GOT3 (cell line): Measurements from ENCODE around the gene TBX2.
"Not testable (repeated sequence)": the region's sequence is repeated elsewhere in the genome, so short reads cannot be mapped to it uniquely, and the experiment has no call there.

Source experiments
- DNase-seq: peaks from one replicate; lab custom pipeline; 2025; ENCODE audit warnings: mixed read lengths; lab: John Stamatoyannopoulos, UW

The TBX2 gene

DNA sequence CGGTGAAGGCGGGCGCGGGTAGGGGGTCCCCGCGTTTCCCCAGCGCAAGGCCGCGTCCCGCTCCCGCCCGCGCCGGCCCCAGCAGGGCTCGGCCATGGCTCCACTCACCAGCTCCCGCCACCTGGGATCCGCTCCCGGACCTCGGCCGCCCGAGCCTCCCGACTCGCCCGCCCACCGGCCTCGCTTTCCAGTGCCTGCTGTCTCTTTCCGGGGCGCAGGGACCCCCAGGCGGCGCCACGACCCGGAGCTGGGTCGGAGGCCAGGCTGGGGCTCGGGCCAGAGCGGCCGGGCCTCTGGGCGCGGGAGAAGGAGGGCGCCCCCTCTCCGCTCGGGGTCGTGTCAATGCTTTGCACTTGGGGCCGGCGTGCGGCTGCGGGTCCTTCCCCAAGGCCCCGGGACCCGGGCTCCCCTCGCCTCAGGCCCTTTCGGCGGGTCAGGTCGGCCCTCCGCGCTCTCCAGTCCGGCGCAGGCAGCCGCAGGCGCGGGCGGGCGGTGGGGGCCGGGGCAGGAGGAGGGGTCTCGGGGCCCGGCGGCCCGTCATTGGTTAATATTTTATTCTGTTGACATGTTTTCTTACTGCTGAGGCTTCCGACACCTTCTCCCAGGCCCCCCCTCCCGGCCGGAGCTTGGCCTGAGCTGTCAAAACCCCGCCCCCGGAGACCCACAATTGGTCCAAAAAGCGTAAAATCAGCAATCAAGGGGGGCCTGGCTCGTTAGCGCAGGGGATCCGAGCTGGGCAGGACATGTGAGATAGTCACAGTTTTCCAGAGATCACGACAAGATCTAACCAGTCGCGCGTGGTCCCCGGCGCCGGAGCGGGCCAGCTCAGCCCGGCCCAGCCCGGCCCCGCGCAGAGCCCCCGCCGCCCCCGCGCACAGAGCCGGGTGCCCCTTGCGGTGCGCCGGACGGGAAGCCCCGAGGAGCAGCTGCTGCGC lies at the start of gene TBX2:
TSS of gene TBX2 (plus strand) at position 713 of the 935 bp plus-strand sequence. CDS start 334 bp downstream, outside the sequence.
- peak; percentile 55 for DNase-seq

DNA sequence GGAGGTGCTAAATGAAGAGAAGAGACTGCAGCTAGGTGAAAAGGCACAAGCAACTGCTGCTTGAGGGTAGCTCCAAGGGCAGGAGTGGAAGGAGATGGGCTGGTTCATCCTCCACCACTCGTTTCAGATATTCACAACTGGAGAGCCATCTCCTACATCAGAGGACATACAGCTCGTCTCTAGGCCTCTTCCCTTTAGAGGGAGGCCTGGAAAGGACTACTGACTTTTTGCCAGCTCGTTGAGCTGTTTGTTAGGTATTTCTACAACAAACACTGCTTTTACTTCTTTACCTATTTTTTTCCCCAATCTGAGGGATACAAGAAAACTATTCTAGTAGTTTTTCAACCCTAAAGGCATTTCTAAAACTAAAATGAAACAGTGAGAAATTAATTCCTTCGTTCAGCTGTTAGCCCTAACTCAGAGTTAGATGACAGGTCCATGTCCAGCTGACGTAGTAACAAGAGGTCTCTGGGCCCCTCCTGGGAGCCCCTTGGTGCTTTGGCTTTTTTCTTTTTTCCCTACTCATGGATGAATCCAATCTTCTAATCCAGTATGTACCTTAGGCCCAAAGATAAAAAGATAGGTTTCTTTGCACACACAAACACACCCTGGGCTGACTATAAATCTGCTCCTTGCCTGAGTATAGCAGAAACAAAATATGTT lies 47.8 kb upstream of the TBX2 start:
- no peak for DNase-seq

DNA sequence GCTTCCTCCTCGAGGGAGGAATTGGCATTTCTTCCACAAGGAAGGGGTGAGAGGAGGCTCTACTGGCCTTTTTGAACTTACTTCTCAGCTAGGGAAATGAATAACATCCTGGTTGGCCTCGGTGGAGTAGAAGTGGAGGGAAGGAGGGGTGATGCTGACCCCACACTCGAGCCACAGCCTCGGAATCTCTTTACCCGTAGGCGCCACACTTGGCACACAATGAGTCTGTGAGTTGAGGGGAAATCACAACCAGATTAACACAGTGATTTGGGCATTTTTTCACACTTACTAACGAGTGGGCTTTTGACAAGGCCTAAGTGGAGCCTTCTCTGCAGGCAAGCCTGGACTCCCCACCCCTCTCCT lies 47.3 kb upstream of the TBX2 start:
- DNase-seq: no peak

DNA sequence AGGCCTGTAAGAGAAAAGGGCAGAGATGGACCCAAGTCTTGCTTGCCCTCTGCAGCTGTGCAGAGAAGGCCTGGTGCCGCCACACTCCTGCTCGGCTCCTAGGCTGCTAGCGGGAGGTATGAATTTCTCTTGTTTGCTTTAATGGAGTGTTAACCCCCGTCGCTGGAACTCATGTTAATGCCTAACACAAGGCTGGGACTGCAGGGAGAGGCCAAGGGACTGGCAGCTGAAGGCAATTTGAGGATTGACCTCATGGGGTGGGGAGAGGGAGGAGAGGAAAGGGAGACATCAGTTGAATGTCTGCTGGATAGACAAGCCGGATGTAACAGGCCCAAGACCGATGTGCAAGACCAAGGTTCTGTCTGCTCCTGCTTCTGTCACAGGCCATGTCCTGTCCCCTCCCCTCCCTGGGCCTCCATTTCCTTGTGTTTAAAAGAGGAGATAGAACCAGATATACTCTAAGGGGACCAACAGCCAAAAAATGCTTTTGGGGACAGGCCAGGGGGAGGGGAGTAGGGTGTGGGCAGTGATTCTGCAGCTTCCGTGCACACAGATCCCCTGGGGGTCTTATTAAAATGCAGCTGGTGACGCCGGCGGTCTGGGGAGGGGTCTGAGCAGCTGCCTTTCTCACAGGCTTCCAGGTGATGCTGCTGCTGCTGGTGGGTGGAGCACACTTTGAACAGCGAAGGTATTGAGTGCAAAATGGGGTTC lies 46.7 kb upstream of the TBX2 start:
- no peak for DNase-seq

DNA sequence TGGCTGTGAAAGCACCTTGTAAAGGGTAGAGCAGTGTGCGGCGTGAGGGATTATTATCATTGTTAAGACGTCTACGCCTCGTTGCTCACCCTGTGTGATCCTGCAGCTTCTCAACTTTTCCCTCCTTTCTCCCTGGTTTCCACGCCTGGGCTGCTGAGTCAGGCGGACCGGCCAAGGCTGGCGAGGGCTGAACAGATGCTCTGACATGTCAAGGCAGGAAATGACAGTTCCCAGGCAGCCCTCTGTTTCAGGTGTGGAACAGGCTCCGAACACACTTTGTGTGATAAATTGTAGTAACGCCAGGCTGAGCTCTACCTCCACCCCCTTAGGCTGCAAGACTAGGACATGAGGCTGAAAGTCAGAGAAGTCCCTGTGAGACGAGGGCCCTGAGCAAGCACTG lies 46.0 kb upstream of the TBX2 start:
- DNase-seq: no peak

DNA sequence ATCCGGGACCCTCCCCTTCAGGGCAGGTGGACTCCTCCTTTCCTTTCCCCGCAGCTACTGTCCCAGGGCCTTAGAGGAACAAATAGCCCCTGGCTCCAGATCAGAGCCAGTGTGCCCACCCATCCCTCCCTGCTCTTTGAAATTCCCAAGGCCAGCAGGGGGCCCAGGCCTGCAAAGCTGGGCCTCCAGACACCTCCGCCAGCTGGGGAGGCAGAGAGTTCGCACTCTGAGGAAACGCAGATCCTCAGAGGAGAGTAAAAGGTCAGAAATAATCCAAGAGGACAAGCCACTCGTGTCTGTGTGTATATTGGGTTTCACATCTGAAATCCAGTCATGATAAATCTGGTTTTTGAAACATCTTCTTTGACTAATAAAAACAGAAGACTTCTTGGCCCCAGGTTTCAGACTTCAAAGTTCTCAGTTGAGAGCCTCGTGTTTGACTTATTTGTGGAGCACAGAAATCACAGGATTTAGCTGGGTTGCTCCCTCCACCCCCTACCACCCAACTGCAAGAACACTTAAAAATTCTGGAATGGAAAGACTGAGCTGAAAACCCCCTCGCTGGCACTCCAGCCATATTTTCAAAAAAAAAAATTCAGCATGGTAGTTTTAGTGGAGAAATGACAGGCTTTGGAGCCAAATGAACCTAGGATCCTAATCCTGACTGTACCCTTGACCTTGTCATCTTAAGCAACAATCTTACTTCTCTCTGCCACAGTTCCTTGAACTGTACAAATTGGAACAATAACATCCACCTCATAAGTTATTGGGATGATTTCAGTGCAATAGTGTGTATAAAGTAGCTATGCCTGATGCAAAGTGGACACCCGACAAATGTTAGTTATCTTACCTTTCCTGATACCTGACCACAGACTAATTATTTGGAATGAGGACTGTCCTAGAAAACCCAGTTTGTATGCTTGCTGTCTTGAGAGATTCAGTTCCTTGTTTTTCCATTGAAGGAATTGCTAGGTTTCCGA lies 44.5 kb upstream of the TBX2 start:
- no peak for DNase-seq

DNA sequence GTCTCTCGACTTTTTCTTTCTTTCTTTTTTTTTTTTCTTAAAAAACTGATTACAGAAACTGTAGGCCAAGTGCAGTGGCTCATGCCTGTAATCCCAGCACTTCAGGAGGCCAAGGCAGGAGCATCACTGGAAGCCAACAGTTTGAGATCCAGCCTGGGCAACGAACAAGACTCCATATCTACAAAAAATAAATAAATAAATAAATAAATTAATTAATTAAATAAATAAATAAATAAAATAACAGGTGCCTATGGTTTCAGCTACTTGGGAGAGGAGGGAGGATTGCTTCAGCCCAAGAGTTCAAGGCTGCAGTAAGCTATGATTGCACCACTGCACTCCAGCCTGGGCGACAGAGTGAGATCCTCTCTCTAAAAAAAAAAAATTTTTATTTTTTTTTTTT lies 42.6 kb upstream of the TBX2 start:
- not testable (repeated sequence) for DNase-seq

DNA sequence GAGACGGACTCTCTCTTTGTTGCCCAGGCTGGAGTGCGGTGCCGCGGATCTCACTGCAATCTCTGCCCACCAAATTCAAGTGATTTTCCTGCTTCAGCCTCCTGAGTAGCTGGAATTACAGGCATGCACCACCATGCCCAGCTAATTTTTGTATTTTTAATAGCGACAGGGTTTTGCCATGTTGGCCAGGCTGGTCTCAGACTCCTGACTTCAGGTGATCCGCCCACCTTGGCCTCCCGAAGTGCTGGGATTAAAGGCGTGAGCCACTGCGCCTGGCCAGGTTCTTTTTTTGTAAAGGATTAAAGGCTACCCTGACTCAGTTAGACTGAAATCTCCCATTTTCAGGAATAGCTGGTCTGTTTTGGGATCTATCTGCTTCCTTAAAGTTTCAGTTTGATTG lies 40.1 kb upstream of the TBX2 start:
- not testable (repeated sequence) for DNase-seq

DNA sequence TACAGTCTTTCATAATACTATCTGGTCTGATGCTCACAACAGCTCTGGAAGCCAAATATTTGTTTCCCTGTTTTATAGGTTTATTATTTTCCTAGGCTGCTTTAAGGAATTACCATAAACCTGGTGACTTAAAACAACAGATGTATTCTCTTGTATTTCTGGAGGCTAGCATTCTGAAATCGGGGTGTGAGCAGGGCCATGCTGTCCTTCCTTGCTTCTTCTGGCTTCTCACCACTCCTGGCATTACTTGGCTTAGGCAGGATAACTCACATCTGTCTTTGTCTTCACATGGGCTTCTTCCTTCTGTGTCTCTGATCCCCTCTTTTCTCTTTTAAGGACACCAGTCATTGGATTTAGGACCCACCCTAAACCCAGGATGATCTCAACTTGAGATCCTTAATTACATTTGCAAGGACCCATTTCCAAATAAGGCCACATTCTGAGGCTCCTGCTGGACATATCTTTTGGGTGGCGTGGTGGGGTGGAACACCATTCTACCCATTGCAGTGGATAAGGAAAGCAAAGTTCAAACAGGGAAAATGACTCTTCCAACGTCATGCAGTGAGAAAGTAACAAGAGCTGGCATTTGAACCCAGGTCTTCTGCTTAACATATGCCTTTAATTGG lies 39.2 kb upstream of the TBX2 start:
- no peak for DNase-seq

DNA sequence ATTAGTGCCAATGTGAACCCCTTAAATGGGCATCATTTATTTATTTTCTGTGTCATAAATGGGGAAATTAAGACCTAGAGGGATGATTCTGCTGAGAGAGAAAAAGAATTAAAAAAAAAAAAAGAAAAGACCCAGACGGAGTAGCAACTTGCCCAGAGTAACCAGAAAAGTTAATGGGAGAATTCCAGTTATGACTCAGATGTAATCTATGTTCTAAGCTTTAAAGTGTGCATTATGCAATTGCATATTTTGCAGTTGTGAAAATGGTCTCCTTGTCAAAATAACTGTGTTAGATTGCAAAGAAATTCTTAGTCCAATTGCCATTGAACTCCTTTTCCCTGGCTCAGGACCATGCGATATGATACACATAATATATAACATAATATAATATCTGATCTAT lies 38.6 kb upstream of the TBX2 start:
- no peak for DNase-seq

DNA sequence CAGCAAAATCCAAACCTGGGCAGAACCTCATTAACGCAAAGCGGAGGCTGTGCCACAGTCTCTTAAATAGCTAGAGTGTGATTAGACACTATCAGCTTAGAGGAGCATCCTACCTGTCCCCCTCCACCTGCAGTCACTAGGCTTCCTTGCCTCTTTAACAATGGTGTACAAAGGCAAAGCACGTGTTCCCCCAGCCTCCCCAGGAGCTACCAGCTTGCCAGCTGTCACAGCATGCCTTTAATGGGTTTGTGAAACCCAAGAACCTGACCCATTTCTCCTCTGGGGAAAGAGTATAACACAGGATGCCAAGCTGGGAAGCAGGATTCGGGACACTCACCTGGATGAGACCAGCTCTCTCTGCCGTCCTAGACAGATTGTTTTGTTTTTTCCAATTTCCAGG lies 37.2 kb upstream of the TBX2 start:
- DNase-seq: no peak

DNA sequence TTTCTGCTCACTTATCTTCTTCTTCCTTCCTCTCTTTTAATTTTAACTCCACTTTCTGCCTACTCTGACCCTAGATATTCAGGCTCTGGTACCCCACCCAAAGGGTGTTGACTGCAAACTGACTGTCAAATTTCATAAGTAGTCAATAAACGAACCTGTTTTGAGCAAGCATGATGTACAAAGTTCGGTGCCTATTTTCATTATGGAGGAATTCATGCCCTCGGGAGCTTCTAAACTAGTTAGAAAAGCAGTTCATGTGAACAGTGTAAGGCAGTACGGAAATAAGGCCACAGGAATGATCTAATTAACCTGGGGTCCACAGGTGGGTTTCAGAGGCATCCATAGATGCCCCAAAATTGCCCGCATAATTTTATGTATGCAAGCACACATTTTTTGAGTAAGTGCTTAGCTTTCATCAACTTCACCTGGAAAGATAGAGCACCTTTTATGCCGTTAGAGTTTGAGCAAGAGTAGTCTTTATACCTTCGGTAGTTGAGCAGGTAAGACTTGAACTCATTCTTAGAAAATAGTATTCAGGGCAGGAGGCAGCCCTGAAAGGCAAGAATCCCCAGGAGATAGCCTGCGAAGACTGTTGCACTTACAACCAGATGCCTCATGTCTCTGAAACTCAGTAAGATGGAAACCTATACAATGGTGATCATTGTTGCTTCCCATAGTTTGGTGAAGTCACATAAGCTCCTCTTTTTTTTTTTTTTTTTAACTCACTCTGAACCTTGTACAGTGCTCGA lies 36.6 kb upstream of the TBX2 start:
- no peak for DNase-seq

DNA sequence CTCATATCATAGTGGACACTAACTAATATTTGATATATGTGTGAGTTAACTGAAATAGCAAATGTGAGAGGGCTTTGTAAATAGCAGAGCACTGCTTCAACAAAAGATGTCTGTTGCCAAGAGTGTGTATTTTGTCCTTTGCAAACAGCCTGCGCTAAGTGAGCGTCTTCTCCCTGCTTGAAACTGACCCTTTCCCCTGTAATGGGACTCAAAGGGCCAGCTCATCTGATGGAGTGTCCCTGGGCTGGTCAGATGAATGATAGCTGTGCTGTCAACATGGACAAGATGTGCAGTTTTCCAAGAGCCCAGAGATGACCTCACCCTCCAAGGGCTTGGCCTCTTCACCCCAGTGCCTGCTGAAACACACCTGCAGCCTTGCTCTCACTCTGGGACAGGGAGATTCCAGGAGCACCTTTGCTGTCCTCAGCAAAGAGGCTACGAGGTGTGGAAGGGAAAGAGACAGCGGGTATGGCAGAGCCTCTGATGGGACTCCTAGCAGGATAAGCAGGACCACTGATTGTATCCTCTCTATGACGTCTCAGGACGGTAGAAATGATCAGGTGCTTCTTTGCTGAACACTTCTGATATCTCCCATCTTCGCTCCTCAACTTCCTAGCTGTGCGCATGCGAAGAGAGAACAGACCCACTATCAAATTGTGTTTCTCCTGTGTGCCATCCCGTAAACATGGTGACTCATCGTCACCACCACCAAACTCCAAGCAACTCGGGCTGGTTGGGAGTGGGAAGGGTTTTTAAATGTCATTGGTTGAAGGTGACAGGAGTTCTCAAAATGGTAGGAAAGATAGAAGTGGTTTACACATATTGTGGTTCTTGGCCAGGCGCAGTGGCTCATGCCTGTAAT lies 35.8 kb upstream of the TBX2 start:
- no peak for DNase-seq

DNA sequence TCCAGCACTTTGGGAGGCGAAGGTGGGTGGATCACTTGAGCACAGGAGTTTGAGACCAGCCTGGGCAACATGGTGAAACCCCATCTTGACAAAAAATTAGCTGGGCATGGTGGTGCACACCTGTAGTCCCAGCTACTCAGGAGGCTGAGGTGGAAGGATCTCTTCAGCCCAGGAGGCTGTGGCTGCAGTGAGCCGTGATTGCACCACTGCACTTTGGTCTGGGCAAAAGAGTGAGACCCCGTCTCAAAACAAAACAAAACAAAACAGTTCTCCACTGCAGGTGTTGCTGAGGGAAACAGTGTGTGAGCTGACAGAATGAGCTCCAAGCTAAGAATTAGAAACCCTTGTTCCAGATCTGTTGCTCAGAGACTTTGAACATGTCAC lies 35.2 kb upstream of the TBX2 start:
- DNase-seq: no peak

DNA sequence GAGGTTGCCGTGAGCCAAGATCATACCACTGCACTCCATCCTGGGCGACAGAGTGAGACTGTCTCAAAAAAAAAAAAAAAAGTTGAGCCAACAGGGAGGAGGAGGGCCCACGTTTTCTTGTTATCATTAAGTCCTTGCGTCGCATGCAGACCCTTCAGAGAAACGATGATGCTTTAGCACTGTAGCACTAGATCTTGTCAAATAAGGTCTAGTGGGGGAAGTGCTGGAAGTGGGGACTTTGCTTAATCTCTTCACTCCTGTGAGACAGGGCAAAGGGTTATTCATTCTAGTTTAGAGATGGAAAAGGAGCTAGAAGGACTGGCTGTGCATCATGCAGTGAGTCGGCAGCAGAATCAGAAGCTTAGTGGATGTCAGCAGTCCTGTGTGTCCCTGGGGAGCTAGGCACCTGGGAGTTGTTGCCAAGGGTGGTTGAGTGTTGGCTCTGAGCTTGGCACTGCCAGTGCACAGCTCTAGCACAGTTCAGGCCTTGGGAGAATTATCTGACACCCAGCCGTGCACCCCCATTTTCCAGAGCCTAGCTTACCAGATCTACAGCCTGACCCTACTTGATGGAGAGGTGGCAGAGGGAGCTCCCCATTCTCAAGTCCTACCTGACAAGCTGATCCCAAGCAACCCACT lies 33.4 kb upstream of the TBX2 start:
- DNase-seq: no peak

DNA sequence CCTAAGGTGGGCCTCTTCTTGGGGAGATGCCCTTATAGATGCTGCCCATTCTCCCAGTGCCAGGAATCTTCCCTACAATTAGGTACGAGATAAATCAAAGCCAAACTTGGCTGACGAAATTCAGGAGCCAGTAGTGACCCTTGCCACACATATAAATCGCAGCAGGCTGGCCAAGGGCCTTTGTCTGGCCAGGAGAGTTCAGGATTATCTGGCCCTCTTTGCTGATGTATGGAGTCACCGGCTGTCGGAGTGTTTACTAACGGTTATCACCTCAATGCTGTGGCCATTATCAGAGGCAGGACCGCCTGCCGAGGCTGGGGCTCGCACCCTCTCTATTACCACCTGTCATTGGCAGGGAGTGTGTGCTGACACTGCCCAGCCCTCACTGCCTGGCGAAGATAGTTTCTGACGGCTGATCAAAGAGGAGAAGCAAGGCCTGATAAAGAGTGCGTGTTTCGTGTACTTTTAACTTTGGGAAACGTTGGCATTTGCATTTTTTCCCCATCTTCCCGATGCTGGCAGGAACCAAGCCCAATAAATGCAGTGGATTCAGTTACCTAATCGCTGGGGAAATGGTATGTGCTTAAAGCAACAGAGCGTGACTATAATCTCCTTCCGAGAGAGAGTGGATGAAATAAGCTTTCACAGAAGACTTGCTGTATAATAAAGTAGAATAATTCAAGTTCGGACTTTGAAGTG lies 32.8 kb upstream of the TBX2 start:
- no peak for DNase-seq

DNA sequence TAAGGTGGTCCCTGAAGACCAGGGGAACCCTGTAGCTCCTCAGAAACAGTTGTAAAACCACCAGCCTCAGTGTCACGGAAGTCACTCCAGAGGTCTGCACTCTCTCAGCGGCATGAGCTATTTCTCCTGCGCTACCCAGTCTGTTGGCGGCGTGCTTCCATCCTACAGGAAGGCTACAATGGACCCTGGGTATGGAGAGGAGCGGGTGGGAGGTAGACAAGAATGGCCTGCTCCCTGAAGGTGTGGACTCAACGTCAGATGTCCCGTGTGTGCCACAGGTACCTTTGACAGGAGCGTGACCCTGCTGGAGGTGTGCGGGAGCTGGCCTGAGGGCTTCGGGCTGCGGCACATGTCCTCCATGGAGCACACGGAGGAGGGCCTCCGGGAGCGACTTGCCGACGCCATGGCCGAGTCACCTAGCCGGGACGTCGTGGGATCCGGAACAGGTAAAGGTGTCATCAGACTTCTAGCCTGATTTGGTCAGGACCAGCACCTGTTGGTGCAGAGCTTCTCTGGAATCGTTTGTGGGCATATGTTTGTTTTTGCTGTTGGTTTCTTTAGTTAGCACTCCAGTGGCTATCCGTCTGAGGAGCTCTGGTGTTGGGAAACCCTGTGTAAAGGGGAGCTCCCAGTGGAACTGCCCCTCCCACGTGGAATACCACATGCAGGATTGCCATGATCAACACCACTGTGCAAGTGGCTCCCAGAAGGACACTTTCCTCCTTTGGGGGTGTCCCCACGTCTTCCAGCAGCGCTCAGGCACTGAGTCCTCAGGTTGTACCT lies 31.4 kb upstream of the TBX2 start:
- DNase-seq: no peak
